Dermis blood vessel endothelial cell (primary cell): Measurements from ENCODE around the gene SYT7. TPM values are rescaled to one million over a fixed set of nuclear protein-coding genes. Genes with fewer than 3 reads are reported as not detected.
A peak's percentile ranks its signal among the peaks of the same experiment; 100 is the strongest.
"Not testable (repeated sequence)": the region's sequence is repeated elsewhere in the genome, so short reads cannot be mapped to it uniquely, and the experiment has no call there.

Experiments
- DNase-seq: peaks from one replicate; pipeline ENCODE4 v3.0.0; 2010
- total RNA-seq: library from RNA; depleted of rRNA; stranded (reverse); fragments of >200 nt; gene quantifications from 2 replicates; pipeline ENCODE4 v1.2.3, GENCODE V29; 2014

SYT7 gene
- total RNA-seq, 1 donor from 2014 or later = 0.51 TPM

DNA sequence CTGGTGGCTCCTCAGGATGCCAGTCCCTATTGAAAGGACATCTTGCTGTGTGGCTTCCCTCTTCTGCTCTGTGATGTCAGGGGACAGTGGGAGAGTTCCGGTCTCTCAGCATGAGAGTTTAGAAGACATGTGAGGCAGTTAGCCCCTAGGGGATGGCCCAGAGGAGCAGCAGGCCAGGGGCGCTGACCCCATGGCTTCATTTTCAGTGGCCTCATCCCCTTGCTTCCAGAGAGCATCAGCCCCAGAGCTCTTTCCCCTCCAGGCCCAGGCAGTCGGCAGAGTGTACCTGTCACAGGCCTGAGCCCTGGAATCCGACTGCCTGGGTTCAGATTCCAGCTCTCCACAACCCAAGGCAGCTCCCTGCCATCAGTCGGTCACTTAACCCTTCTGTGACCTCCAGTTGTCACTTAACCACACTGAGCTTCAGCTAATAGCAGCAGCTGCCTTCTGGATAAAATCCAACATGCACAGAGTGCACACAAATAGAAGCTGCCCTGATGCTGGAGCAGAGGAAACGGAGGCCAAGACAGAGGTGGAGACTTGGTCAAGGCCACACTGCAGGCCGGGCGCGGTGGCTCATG is 86.4 kb downstream of the SYT7 start:
- no peak for DNase-seq

DNA sequence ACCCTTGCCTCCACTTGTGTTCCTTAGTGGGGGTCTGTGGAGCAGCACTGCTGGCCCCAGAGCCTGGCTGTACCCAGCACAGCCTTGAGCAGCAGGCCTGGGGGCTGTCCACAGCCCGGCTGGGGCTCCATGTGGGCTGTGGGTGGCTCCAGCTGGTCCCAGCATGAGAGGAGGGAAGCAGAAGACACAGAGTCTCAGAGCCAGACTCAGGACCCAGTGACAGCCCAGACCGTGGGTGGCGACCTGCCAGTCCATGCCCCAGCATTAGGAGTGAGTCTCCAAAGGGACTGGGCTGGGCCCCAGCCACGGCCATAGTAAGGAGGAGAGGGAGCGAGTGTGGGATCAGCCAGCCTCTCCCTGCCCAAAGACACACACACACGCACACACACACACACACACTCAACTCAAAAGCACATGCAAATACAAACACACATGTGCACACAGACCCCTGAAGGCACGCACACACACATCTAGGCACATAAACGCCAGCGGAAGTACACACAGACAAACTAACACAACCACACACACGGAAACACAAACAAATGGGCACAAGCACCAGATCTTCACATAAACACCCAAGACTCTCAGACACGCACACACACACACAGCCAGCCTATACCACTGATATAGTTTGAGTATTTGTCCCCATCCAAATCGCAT is 89.0 kb downstream of the SYT7 start:
- DNase-seq = no peak

DNA sequence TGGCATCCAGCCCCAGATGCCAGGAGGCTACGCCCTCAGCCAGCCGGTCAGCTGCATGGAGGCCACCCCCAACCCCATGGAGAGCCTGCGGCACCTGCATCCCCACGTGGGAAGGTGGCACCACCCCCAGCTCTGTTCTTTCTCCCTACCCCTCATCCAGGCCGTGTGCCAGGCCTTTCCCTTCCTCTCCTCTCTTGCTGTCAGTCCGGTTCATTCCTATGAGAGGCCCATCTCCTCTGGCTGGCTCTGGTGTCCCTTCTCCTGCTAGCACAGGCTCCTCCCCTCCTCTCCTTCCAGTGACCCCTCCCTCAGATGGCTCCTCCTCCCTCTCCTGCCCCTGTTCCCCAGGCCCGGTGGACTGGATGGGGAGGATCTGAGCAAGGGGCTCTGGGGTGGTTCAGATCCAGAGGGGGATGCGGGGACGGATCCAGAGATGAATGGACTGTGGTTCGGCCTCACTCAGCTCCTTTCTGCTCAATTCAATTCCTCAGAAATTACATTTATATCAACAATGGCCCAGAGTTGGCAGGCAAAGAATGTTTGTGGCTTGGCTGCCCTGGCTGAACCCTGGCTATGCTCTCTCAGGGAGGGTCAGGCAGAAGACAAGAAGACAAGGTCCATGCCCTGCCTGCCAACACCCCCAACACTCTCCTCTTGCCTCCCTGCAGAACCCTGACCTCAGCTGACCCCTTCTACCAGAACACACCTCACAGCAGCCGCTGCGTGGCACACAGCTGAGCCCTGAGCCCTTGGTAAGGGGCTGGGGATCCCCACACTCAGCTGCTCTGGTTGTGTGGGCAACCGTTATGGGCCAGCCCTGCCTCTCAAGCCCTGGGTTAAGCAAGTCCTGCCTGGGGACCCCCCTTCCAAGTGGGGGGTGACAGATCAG is 90.8 kb downstream of the SYT7 start:
- DNase-seq = no peak

DNA sequence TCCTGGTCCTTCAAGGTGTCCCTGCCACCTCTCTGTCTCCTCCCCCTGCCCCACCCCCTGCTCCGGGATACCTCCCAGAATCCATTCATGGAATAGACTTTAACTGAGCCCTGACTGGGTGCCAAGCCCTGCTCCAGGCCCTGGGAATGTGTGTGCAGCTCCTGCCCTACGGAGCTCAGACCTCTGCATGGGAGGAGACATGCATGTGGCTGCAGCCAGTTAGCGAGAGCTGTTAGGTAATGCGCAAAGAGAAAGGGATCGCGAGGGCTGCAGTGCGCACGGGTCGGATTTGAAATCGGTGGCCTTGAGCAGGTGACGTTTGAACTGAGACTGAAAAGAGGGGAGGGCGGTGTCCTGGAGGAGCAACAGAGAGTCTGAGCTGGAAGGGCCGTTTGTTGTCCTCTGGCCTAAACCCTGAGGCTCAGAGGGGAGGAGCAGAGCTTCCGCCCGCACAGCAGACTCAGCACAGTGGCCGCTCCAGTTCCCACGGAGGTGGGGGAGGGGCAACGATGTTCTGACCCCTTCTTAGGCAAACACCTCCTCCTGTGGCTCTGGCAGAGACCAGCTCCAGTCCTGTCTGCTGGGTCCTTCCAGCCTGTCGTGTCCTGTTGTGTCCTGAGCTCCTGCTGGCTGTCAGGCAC is 92.1 kb downstream of the SYT7 start:
- DNase-seq = peak; percentile 10

DNA sequence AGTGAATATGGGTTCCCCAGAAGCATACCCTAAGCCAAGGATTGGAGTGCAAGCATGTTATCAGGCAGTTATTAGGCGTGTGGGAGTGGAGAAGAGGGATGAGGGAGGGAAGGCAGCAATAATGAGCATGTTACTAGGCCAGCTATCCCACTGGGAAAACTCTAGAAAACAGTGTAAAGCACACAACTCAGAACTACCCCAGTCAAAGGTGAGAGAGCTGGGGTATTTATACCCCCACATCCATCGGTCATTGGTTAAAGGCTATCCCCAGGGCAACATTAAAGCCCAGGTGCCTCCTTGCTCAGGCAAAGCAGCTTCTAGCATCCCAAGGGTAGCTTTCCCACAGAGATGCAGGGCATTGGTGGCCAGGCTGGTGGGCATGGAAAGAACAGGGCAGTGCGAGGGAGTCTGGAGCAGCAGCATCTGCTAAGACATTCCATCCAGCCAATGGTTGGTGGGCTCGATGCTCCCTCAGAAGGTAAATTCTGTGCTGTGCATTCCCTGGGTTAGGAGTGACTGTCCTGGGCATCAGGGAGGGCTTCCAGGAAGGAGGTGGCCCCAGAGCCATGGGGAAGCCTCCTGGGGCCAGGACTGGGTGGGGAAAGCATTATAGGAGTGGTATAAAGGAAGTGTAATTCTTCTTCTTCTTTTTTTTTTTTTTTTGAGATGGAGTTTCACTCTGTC is 93.4 kb downstream of the SYT7 start:
- DNase-seq = no peak

DNA sequence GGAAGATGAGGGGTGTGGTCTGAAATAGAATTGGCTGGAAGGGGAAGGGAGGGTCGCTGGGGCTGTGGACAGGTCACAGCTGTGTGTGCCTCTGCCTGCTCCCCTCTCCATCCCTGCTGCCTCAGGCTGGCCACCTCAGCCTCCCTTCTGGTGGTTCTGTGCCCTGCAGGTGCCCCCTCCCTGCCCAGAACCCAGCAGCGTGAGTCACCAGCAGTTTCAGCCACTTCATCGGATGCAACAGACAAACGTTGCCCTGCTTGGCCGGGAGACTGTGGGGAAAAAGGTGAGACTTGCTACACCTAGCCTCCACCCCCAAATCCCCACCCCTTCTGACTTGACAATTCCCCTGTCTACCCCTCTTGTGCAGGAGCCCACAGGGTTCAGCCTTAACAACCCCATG is 94.1 kb downstream of the SYT7 start:
- DNase-seq = no peak

DNA sequence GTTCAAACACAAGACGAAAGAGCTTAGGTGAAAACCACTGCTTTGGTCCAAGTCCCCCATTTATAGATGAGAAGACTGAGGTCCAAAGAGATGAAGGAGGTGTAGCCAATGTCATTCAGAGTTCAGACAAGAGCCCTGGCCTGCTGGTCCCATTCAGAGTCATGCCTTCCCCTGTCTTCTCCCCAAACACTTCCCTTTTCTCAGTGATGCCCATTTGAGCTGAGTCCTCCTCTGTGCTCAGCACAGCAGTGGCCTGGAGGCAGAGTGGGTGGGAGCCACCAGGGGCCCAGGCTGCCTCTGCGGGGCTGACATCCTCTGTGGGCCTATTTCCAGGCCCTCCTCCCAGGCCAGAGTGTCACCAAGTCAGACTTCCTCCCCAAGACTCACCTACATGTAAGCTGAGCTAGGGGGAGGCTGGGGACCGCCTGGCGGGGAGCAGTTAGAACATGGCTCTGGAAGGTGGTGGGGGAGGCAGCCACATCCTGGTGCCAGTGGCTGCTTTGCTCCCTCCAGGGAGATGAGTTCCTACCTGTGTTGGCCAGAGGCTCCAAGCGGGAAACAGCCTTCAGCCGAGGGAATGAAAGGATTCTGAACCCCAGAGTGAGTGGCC is 94.8 kb downstream of the SYT7 start:
- no peak for DNase-seq

DNA sequence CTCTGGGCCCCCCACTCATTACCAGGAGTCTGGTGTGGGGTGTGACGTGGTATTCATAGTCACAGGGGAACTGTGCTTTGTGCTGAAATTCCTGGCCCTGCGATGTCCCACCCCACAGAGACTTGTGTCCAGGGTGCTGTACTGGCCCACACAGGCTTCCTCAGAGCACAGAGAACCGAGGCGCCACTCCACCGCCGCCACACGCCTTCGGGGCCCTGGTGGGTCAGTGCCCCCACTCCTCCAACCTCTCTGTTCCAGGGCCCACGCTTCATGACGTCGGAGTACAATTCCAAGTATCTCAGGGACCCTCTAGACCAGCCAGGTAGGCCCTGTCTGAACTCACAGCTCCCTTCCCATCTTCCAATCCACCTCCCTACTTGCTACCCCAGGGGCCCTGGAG is 95.8 kb downstream of the SYT7 start:
- no peak for DNase-seq

DNA sequence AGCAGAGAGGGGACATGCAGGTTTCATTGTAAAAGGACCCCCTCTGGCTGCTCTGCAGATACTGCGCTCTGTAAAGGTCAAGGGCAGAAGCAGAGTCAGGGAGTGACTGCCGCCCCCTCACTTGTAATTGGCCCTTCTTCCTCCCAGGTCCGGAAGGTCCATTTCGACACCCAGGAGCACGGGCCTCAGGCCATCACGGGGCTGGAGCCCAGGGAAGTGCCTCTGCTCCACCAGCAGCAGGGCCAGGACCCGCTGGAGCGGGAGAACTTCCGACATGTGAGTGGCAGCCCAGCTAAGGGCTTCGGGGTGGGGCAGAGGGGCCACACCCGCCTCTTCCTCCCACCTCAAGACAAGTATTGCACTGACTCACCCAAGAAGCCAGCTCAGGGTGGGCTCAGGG is 96.3 kb downstream of the SYT7 start:
- DNase-seq = no peak

DNA sequence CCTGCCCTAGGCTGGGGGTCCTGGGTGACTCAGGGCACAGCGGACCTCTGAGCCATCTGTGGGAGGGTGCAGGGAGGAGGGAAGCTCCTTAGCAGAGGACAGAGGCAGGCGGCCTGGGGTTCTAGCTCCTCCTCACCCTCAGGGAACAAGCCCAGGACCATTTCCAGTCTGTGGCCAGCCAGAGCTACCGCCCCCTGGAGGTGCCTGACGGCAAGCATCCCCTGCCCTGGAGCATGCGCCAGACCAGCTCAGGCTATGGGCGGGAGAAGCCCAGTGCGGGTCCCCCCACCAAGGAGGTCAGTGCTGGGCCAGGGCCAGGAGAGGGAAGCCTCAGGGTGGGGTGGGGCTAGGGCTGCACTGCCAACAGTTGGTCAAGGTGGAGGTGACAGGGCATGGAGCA is 98.4 kb downstream of the SYT7 start:
- DNase-seq = peak; percentile 53

DNA sequence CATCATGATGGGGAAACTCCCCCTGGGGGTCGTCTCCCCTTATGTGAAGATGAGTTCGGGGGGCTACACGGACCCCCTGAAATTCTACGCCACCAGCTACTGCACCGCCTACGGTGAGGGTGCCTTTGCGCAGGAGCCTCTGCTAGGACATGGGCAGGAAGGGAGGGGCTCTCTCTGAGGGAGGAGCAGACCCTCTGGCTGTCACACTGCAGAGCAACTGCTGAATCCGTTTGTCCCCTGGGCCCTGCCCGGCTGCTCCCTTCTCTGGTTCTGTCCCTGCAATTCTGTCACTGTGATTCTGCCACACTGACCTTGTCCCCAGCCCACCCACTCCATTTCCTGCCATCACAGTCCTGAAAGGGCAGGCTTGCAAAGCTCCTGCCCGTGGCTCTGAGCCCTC is 99.1 kb downstream of the SYT7 start:
- no peak for DNase-seq

DNA sequence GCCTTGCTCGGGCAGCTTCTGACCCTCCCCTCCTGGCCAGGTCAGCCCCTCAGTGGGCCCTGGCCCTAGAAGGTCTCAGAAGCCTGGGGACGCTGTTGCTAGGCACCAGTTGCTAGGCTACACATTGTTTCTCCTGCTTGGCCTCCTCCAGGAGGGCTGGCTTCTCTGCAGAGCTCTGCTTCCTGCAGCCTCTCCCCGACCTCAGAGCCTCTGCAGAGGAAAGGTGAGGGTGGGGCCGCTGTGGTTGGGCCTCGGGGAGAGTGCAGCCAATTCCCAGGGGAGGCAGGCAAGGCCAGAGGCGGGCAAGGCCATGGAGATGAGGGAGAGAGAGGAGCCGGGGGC is 99.9 kb downstream of the SYT7 start:
- DNase-seq = peak; percentile 39

DNA sequence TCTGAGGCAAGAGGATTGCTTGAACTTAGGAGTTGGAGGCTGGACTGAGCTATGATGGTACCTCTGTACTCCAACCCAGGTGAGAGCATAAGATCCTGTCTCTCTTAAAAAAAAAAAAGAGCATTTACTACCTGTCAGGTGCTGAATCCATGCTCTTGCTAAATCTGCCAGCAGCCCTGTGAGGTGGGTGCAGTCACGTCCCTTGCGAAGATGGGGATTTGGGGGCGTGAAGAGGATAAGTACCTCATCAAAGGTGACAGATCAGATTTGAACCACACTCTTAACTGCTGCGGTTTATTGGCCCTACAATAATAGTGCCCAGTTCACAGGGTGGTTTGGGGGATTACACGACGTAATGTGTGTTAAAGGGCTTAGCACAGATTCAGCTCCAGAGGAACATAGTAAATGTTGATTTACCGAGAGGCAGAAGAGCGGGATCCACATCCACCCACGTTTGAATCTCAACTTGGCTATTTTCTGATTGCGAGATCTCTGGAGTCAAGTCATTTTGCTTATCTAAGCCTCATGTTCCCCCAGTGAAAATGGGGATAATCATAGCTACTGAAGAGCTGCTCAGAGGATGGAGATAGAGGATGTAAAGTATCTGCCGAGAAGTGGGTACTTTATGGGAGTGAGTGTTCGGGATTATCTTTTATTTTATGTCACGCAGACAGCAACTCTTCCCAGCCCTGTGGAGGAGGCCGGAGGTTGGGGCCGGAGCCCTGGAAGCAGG is 100.4 kb downstream of the SYT7 start:
- DNase-seq = no peak

DNA sequence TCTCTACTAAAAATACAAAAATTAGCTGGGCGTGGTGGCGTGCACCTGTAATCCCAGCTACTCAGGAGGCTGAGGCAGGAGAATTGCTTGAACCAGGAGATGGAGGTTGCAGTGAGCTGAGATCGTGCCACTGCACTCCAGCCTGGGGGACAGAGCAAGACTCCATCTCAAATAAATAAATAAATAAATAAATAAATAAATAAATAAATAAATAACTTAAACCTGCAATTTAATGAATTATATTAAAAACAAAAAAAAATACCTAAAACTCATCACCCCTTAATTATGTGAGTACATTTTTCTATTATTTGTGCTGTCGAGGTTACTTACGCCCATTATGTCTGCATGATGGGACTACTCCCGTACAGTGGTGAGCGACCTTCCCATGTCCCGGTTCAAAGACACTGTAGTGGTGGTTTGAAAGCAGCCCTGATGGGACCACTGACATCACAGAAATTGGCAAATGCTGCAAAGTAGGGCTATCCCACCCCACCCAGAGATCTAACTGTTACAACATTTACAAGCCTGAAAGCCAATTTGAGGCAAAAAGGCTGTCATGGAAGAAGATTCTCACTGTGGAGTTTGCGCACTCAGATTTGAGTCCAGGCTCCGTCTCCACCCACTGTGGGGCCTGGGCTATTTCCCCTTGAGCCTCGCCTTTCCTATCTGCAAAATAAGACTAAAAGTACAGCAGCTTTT is 101.4 kb downstream of the SYT7 start:
- not testable (repeated sequence) for DNase-seq

DNA sequence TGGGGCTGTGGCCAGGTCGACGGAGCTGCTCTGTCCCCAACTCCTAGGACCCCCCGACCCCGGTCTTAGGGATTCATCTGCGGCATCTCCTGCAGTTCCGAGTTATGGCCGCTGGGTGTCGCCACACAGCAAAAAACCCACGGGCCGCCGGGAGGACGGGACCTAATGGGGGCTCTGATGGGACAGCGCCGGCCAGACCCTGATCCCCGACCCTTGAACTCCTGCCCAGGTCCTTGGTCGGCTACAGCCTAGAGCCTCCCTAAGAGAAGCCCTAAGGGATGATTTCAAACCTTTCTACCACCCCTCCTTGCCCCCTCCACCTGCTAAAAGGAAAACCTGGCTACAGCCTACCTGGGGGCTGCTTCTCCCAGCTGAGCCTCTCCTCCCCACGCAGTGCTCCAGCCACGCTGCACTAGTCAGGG is 103.1 kb downstream of the SYT7 start:
- peak; percentile 60 for DNase-seq

DNA sequence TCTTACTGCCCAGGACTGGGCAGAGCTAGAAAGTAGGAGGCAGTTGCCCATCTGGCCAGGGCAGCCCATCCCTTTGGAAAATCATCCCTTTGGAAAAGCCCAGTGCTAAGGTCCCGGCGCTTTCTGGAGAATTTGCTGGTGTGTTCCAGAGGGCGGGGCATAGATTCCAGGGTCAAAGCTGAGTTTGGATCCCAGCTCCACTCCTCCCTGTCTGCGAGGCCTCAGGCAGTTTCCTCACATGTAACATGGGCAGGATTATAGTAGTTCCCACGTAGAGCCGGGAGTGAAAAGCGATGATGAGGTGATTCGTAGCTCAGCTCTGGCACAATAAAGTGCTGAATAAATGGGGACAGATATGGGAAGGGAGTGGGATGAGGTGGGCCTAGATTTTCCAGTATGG is 103.8 kb downstream of the SYT7 start:
- DNase-seq = no peak

DNA sequence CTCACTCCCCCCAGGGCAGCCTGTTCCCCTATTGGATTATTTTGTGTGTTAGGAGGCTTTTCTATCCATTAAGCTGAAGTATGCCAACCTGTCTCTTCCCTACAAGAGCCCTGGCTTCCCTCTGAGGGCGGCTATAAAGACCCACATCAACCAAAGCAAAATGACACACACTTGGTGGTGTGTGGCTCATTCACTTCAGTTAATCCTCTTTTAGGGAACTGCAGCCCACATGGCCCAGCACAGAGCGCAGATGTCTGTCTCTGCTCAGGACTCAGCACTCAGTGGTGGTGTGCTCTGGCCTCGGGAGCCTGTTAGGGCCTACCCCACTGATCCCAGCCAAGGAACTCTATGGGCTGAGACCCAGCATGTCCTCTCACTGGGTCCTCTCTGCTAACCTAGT is 104.5 kb downstream of the SYT7 start:
- DNase-seq = no peak

DNA sequence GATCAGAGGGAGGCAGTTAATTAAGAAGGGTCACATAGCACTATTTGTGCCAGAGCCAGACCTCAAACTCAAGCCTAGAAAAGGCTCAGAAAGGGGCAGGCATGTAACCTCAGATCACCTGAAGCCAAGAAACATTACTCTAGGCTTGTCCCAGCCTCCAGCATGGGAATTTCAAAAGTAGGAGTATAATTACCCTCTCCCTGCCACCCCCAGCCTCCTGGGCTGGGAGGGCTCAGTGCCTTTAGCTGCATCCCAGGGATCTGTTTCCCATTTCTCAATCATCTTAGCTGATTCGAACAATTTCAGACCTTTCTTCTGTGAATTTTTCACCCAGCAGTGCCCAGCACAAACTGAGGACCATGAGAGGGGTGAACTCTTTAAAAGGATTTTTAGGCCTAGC is 105.4 kb downstream of the SYT7 start:
- DNase-seq = no peak

DNA sequence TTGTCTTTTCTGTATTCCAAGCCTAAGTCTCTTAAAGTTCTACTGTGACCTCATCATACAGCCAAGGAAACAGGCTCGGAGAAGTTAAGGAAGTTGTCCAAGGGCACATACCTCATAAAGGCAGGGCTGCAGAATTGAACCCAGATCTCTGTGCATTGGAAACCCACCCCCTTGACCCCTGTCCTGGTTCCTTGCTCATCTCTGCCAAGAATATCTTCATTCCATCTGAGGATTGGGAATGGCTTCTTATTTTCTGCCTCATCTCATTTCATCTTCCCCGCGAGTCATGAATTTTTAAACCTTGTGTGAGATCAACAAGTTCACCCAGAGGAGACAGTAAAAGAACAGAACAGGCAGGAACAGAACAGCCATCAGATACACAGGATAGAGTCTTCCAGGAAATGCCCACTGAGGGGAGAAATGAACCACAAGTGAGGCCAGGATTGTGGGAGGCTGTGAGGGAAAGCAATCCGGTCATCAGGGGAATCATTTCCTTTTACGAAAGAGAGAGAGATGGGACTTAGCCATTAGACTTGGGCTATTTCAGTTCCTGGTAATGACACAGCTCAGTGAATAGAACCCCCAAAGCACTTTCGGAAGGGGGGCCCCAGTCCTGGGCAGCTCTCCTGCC is 106.7 kb downstream of the SYT7 start:
- no peak for DNase-seq

DNA sequence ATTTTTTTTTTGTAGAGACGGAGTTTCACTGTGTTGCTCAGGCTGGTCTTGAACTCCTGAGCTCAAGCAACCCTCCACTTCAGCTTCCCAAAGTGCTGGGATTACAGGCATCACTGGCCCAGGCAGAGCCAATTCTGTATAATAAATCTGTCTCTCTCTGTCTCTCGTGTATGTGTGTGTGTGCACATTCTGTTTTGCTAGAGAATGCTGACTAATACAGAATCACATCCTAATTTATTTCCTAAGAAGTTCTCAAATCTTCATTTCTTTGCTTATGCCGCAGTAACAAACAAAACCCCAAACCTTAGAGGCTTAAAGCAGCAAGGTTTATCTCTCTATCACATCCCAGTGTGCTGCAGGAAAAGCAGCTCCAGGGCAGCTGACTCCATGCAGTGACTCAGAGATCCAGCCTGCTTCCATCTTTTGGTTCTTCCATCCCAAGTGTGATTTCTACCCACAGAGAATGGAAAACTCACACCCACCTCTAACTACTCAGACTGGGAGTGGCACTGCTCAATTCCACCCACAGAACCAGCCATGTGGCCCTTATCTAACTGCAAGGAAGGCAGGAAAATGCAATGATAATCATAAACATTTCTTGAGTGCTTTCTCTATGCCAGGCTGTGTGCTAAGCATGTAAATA is 107.4 kb downstream of the SYT7 start:
- DNase-seq = no peak
